ENCODE results near the gene DVL1. TPM values are rescaled to one million over a fixed set of nuclear protein-coding genes. Genes with fewer than 3 reads are reported as not detected.
A peak's percentile ranks its signal among the peaks of the same experiment; 100 is the strongest.

DVL1 gene
- total and polyA plus RNA-seq, 2 of the 13 experiments (the other 11 are each of a cell fraction or from before 2014, with no cell fraction given): 30.8 to 60.4 TPM

- TF ChIP-seq ZNF639 (CRISPR knock-in tag; conservative IDR thresholded peaks at IDR 0.05) (no peak), ZNF329 (CRISPR knock-in tag; IDR thresholded peaks at IDR 0.05; ENCODE audit: low read depth) (no peak), ZNF513 (CRISPR knock-in tag; conservative IDR thresholded peaks at IDR 0.05) (no peak), ZNF609 (CRISPR knock-in tag; IDR thresholded peaks at IDR 0.05; ENCODE audit: borderline replicate concordance) (peak; percentile 37; the same call in 1 of the 2 replicates), ZNF605 (CRISPR knock-in tag; IDR thresholded peaks at IDR 0.05) (no peak), RCOR2 (CRISPR knock-in tag; IDR thresholded peaks at IDR 0.05) (no peak), ASH2L (IDR thresholded peaks at IDR 0.05; ENCODE audit: insufficient read length, low read depth, low read length) (no peak), ZNF256 (CRISPR knock-in tag; conservative IDR thresholded peaks at IDR 0.05) (no peak), GATA4 (IDR thresholded peaks at IDR 0.05; ENCODE audit: borderline replicate concordance, low read depth) (no peak), ZNF816 (CRISPR knock-in tag; IDR thresholded peaks at IDR 0.05; ENCODE audit: borderline replicate concordance) (no peak), ZNF333 (CRISPR knock-in tag; IDR thresholded peaks at IDR 0.05; ENCODE audit: borderline replicate concordance) (no peak), PHF21A (CRISPR knock-in tag; IDR thresholded peaks at IDR 0.05) (no peak)
- TF ChIP-seq, protein P1, sequence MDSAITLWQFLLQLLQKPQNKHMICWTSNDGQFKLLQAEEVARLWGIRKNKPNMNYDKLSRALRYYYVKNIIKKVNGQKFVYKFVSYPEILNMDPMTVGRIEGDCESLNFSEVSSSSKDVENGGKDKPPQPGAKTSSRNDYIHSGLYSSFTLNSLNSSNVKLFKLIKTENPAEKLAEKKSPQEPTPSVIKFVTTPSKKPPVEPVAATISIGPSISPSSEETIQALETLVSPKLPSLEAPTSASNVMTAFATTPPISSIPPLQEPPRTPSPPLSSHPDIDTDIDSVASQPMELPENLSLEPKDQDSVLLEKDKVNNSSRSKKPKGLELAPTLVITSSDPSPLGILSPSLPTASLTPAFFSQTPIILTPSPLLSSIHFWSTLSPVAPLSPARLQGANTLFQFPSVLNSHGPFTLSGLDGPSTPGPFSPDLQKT (CRISPR knock-in tag; IDR thresholded peaks at IDR 0.05; ENCODE audit: borderline replicate concordance): no peak
- TF ChIP-seq, protein P2, sequence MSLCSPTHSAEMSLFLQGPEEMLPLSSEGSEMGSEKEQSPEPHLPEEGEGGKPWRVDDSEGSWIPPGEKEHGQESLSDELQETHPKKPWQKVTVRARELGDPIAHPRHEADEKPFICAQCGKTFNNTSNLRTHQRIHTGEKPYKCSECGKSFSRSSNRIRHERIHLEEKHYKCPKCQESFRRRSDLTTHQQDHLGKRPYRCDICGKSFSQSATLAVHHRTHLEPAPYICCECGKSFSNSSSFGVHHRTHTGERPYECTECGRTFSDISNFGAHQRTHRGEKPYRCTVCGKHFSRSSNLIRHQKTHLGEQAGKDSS (CRISPR knock-in tag; IDR thresholded peaks at IDR 0.05; ENCODE audit: borderline replicate concordance, low read depth): no peak
- TF ChIP-seq, protein P3, sequence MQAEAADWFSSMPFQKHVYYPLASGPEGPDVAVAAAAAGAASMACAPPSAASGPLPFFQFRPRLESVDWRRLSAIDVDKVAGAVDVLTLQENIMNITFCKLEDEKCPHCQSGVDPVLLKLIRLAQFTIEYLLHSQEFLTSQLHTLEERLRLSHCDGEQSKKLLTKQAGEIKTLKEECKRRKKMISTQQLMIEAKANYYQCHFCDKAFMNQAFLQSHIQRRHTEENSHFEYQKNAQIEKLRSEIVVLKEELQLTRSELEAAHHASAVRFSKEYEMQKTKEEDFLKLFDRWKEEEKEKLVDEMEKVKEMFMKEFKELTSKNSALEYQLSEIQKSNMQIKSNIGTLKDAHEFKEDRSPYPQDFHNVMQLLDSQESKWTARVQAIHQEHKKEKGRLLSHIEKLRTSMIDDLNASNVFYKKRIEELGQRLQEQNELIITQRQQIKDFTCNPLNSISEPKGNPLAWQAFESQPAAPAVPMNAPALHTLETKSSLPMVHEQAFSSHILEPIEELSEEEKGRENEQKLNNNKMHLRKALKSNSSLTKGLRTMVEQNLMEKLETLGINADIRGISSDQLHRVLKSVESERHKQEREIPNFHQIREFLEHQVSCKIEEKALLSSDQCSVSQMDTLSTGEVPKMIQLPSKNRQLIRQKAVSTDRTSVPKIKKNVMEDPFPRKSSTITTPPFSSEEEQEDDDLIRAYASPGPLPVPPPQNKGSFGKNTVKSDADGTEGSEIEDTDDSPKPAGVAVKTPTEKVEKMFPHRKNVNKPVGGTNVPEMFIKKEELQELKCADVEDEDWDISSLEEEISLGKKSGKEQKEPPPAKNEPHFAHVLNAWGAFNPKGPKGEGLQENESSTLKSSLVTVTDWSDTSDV (CRISPR knock-in tag; IDR thresholded peaks at IDR 0.05): no peak
Measured at GRCh38 chr1:1331068-1331965, 17.9 kb downstream of the DVL1 start, which contains the start of gene TAS1R3 (continued).

Measured in HepG2 (cell line).